GM10266 (cell line): Measurements from ENCODE around the gene TEX35.
"Not testable (repeated sequence)": the region's sequence is repeated elsewhere in the genome, so short reads cannot be mapped to it uniquely, and the experiment has no call there.

ENCODE experiments used
- DNase-seq: peaks from one replicate; pipeline ENCODE4 v3.0.0; 2012; ENCODE audit errors: extremely low spot score
- TF ChIP-seq, protein P1 (sequence below): IDR thresholded peaks from 2 replicates; pipeline ENCODE4 v1.5.1; 2012; ENCODE audit warnings: mild to moderate bottlenecking, low read depth; ENCODE audit not compliant: control insufficient read depth, insufficient read depth; ENCODE audit errors: missing control alignments

TEX35 gene

DNA sequence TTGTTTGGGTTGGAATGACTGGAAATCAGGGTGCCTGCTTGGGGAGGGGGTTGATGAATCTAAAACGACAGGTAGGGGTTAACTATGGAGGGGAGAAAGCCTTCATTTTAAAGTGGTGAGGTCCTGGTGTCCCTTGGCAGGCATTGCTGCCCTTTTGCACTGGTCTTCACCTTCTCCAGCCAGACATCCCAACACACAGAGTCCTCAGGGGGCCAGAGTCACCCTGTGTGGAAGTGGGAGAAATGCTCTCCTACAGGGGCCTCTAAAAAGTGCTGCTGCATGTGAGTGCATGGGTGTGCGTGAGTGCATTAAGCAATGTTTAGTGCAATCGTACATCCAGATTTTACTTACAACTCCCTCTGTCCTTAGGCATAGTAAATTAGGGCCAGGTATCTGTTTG, 39.0 kb downstream of the TEX35 start:
- TF ChIP-seq, protein P1, sequence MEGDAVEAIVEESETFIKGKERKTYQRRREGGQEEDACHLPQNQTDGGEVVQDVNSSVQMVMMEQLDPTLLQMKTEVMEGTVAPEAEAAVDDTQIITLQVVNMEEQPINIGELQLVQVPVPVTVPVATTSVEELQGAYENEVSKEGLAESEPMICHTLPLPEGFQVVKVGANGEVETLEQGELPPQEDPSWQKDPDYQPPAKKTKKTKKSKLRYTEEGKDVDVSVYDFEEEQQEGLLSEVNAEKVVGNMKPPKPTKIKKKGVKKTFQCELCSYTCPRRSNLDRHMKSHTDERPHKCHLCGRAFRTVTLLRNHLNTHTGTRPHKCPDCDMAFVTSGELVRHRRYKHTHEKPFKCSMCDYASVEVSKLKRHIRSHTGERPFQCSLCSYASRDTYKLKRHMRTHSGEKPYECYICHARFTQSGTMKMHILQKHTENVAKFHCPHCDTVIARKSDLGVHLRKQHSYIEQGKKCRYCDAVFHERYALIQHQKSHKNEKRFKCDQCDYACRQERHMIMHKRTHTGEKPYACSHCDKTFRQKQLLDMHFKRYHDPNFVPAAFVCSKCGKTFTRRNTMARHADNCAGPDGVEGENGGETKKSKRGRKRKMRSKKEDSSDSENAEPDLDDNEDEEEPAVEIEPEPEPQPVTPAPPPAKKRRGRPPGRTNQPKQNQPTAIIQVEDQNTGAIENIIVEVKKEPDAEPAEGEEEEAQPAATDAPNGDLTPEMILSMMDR: no peak
- no peak for DNase-seq

- DNase-seq: no peak
- TF ChIP-seq, protein P1: no peak
Measured at GRCh38 chr1:178552856-178553255, 39.9 kb downstream of the TEX35 start.

- DNase-seq: not testable (repeated sequence)
Measured at GRCh38 chr1:178554351-178554750, 41.4 kb downstream of the TEX35 start.

DNA sequence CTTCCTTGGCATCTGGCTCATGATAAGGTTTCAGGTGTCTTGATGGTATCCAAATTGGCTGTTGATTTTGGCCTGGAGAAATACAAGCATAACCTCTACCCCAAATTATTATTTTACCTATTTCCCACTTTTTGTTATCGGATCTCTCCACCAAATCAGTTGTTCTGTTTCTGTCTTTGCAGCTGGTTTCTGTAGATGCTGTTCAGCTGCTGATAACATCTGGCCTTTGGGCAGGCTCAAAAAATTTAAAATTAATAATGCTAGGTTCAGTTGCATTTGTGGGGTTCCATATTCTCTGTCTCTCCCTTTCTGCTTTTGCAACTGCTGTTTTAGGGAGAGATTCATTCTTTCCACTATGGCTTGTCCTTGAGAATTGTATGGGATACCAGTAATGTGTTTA, 42.7 kb downstream of the TEX35 start:
- DNase-seq: not testable (repeated sequence)

GRCh38 chr1:178558816-178559215, 45.9 kb downstream of the TEX35 start:
- not testable (repeated sequence) for DNase-seq

DNA sequence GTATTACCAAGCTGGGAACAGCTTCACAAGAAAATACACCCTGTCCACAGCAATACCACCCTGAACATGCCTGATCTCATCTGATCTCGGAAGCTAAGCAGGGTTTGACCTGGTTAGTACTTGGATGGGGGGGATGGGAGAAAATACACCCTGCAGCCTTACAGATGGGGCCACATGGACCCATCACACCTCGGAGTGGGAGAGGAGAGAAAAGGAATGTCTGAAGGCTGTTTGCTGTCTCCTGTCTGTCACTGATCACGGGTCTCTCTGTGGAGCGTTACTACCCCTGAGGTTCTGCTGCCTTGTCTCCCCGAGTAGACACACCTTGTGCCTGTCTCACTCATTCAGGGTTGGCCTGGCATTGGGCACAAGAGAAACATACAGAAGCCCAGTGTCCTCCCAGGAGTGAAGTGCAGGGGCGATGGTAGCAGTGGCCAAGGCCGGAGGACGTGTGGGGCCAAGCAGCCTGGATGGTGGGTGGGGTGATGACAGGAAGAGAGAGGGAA, 48.0 kb downstream of the TEX35 start:
- no peak for DNase-seq
- TF ChIP-seq, protein P1: no peak

DNA sequence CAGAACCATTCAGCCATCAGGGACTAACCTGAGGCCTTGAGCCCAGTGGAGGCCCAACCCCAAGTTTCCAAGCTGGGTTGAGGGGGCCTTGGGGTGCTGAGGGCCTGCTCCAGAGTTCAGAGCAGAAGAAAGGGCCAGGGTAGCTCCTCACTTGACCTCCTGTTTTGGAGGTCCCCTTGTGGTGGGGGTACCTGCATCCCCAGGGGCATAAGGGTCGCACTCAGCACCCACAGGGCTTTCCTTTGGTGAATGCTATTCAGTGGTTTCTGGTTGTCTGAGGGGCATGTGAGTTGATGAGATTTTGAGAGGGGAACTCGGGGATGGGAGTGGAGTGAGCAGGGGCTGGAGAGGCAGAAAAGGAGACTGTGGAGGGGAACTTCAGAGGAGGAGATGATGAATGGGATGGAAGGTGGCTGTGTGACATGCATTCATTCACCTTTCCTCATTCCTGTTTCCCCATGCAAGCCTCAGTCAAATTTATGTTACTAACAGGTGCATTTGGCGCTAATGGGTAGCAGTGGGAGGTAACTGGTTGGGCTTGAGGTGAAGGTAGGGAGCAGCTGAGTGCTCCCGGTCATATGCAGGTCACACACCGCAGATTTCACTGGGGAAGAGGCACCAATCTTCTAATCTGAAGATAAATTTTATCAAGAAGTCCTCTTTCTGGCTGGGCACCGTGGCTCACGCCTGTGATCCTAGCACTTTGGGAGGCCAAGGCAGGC, 50.4 kb downstream of the TEX35 start:
- DNase-seq: no peak
- TF ChIP-seq, protein P1: no peak

DNA sequence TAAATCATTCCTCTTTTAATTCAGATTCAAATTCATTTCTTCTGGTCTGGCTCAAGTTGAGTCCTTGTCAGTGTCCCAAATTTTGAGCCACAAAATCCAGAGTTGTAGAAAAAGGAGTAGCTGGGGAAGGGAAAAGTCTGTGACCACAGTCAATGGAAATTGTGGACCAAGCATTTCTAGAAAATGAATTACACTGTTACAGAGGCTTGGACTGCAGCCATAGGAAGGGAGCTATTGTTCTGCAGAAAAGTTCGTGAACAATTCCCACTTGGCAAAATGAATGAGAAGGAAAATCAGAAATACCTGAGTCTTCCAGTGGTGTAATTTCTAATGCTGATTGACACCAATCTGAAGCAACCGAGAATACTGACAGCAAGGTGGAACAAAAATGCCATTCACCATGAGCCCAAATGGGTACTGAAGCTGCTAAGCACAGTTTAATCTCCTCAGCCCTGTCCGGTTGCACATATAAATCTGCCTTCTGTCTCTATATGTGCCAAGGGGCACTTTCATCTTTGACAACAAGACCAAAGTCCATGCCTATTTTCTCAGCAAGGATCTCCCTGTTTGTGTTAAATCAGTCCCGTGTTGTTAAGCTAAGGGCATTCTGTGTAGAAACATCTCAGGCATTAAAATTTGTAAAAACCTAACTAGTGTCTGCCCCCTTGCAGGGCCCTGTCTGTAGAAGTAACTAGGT, 51.3 kb downstream of the TEX35 start:
- DNase-seq: no peak
- TF ChIP-seq, protein P1: no peak

GRCh38 chr1:178564783-178565180, 51.9 kb downstream of the TEX35 start:
- TF ChIP-seq, protein P1: no peak

More at GRCh38 chr1:178564783-178565180, 51.9 kb downstream of the TEX35 start:
- DNase-seq: no peak
